Stimulated activated CD4-positive, alpha-beta T cell treated with anti-CD3 and anti-CD28 coated beads, Interleukin-4, amount 100 ng/mL, for 48 hours (primary cell): Measurements from ENCODE around the gene FAU.

ENCODE experiments used
- DNase-seq, 2 donors: peaks; one replicate each; pipeline ENCODE4 v3.0.0-alpha.2; 2020; ENCODE audit warnings: low read depth in 2 of 2

FAU gene

DNA sequence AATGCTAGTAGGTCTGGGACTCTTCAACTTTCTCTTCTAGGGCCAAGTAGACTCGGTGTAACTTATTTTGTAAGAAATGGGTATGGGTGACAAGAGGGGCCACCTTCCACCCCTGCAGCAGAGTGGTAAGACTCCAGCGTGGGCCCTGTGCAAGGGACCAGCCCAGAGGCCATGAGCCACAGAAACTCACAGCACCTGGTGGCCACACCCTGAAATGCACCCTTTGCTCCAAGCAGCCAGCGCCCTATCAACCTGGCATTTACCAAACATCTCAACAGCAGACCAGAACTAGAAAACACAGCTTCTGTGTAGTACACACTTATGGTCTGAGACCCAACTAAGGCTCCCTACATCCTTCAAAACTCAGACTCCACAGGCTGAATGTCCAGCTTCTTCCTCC lies 43.8 kb downstream of the FAU start:
- DNase-seq = peak; percentile 55 to 57

DNA sequence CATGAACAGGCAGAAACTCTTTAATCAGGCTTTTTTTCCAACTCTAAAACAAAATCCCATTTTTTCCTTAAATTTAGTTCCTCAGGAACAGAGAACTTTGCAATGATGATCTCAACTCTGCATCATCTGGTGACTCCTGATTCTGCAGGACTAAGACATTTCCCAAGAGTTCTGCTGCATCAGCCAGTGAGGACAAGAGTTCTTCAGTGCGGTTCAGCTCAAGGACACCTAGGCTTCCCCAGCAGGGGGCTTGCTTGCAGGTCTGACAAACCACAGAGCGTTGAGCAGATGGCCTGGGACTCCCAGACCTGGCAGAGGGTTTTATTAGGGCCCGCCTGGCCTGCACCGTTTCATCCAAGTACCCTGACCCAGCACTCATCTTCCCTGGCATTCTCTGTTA lies 44.5 kb downstream of the FAU start:
- no peak for DNase-seq

DNA sequence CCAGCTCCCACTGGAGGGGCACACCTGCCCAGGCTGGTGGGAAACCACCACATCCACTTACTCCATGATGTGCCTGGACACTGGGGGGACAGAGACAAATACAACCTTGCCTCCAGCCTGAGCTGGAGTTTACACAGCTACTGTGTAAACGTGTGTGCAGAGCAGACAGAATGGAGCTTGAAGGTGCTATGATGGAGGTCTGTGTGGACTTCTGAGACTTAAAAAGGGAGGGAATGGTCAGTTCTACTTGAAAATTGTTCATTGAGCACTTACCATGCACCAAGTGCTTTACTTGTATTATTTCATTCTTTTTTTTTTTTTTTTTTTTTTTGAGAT lies 49.3 kb downstream of the FAU start:
- no peak for DNase-seq

DNA sequence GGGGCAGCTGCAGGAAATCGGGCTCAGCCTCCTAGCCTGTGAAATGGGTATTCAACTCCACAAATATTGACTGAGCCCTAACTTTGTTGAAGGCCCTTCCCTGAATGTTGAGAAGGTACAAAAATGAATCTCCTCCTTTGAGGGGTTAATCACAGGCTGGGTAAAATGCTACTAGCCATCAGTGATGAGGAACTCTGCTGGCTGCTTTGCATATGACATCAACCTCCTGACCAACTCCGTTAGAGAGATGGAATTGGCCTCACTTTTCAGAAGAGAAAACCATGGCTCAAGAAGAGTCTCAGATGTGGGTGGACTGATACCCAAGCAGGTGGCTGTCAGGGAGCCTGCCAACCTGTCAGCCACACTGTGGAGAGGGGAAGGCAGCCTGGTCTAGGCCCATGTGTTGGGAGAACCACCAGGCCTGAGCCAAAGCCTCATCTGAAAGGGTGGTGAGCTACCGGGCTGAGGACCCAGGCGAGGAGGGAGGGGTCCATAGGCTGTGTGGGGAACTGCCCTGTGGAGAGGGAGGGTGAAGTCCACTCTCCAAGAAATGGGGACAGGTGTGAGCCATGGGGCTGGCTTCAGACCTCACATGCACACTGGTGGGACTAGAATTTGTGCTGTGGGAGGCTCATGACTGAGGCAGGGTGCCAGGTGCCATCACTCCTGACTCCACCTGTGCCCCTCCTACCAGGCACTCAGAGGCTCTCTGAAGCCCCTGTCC lies 49.9 kb downstream of the FAU start:
- no peak for DNase-seq
